Activated T-helper 2 cell treated with anti-CD3 and anti-CD28 coated beads, Interferon-gamma antibody, Interleukin-2, Interleukin-4, amounts not matched to agents 10 μg/mL and 5 μg/mL and 100 μg/mL, durations not matched to agents 14 hours and 24 hours and 36 hours (primary cell): ENCODE measurements around the gene SIGMAR1. TPM values are rescaled to one million over a fixed set of nuclear protein-coding genes. Genes with fewer than 3 reads are reported as not detected.

Experiments used
- DNase-seq: peaks from one replicate; pipeline ENCODE4 v3.0.0; 2021; ENCODE audit warnings: low spot score
- H3K27ac Mint-ChIP-seq: one replicate; pipeline ENCODE4 v1.8.0; 2021; ENCODE audit warnings: mixed read lengths
- H3K27me3 Mint-ChIP-seq: one replicate; pipeline ENCODE4 v1.8.0; 2021; ENCODE audit warnings: low read depth, mixed read lengths
- H3K36me3 Mint-ChIP-seq: one replicate; pipeline ENCODE4 v1.8.0; 2021; ENCODE audit warnings: low read depth, mixed read lengths
- H3K4me1 Mint-ChIP-seq: one replicate; pipeline ENCODE4 v1.8.0; 2021; ENCODE audit warnings: low read depth, mixed read lengths
- H3K4me3 Mint-ChIP-seq: one replicate; pipeline ENCODE4 v1.8.0; 2021; ENCODE audit warnings: low read depth, mild to moderate bottlenecking, moderate library complexity, mixed read lengths
- H3K9me3 Mint-ChIP-seq: one replicate; pipeline ENCODE4 v1.8.0; 2021; ENCODE audit warnings: mixed read lengths
- intact Hi-C: fragments of 100-400 bp; cut with micrococcal nuclease; formaldehyde crosslinking; loops from one replicate; pipeline ENCODE4 v1.15.1; 2023
- total RNA-seq: library from RNA; stranded (reverse); gene quantifications from 2 replicates; pipeline ENCODE4 v1.2.3, GENCODE V29; 2022

Gene SIGMAR1
- total RNA-seq, 1 donor from 2014 or later = 109 TPM

DNA sequence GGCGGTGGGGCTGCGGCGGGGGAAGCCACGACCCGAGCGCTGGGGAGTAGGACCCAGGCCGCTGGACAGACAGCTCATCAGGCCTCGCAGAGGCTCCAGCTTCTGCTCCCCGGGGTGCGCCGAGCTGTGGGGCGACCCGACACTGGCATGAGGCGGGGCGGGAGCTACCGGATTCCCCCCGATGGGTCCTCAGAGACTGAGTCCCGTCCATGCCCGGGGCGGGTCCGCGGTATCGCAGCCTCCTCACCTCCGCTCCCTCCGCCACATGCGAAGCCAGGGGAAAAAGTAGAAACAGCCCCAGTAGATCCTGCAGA is 27.4 kb upstream of the SIGMAR1 start:
- DNase-seq = no peak
- peak overlapping the region; percentile 77 for H3K27ac Mint-ChIP-seq
- H3K9me3 Mint-ChIP-seq = peaks cover 9% of the 10 kb centered on the region
- peak overlapping the region; percentile 85 for H3K4me3 Mint-ChIP-seq
- H3K4me1 Mint-ChIP-seq = peaks cover 34% of the 10 kb centered on the region
- peaks cover 37% of the 10 kb centered on the region for H3K36me3 Mint-ChIP-seq
- no peaks in the 10 kb centered on the region for H3K27me3 Mint-ChIP-seq
- intact Hi-C loops = loop anchor here (2.0 kb wide), 2 partner anchors 18 to 26 kb away; partner anchors contain the start of gene GALT

DNA sequence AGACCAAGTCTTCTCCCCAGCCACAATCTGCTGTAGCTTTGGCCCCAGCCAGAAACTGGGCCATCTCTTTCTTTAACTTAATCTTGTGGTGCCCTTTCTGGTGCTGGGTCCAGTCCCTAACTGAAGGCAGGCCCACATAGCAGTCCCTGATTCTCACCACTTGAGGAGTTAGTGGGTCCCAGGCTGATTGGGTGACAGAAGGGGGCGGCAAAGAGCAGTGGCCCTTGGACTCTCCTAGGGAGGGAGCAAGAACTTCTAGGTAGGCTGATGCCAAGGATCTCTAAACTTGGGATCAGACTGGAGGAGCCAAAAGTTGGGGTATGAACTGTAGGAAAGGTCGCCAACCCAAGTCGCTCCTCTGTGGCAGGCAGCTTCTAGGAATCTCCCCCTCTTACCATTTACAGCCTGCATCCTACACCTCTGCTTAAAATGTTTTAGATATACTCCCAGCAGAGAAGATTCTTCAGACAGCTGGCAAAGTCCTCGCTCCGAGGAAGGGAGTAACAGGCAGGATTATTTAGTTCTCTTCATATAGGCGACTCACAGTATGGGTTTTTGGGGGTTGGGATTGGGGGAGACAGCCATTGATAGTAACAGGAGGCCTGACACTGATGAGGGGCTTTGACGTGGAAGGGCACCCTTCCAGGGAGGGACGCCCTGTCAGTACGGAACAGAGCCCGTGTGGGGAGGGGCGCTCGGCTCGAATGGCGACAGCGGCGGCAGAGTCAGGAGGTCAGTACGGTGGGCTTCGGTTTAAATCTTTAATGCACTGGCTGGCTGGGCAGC is 26.9 kb upstream of the SIGMAR1 start:
- Mint-ChIP-seq H3K36me3 (peaks cover 32% of the 10 kb centered on the region), H3K27me3 (no peaks in the 10 kb centered on the region), H3K4me1 (peaks cover 34% of the 10 kb centered on the region), H3K27ac (peak overlapping the region; percentile 77), H3K4me3 (peak overlapping the region; percentile 85), H3K9me3 (peaks cover 5% of the 10 kb centered on the region)
- intact Hi-C loops = loop anchor here (1.0 to 2.0 kb wide), 3 partner anchors 18 to 38 kb away; partner anchors contain the start of gene GALT
- DNase-seq = peak; percentile 70

DNA sequence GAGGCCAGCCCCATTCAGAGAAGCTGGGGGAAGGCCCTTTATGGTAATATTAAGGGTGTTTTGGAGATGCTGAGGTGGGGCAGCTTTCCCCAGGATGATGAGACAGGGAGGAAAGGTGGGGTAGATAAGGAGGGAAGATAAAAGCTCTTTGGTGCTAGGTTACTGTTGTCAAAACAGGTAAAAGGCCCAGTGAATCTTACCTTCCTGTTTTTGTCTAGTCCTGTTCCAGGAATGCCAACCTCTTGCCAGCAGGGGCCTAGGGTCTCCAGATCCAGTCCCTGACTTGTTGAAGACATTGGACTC is 25.7 kb upstream of the SIGMAR1 start:
- Mint-ChIP-seq H3K27me3 (no peaks in the 10 kb centered on the region), H3K36me3 (peaks cover 24% of the 10 kb centered on the region), H3K27ac (peak overlapping the region; percentile 77), H3K4me3 (peak overlapping the region; percentile 31), H3K9me3 (no peaks in the 10 kb centered on the region), H3K4me1 (peaks cover 34% of the 10 kb centered on the region)
- intact Hi-C loops = no loop called here
- DNase-seq = peak; percentile 28

DNA sequence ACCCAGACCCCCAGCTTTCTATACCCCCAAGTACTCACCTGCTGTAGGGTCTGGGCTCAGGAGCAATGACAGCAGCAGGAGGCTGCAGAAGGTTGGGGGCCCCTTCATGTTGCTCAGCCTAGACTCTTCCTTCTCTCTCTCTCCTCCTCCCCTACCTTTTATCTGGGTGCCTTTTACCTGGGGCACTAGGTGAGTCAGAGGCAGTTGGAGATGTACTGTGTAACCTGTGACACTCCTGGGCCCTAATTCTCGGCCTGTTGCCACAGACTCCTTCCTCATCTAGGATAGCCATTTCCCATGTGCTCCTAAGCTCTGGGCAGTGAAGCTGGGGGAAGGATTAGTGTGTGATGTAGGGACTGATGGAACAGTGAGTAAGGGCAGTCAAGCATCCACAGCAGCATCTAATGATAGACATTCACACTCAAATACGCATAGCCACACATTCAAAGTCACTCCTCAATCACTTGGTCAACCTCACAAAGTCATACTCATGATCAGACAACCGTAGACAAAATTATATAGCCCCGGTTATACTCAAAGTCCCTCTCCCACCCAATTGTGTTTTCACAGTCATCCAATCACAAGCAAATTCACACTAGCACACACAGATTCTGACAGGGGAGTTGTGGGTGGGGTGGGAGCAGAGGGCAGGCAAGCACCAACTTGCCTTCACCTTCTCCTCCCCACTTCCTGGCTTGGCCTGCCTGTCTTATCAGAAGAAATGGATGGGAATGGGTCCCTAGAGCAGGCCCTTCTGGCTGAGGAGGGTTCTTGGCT is 25.1 kb upstream of the SIGMAR1 start, which contains the start of gene CCL27:
TSS of gene CCL27 (minus strand) at position 132 of the 777 bp plus-strand sequence. CDS start at position 108, 24 bp downstream.
- no peak for DNase-seq
- Mint-ChIP-seq H3K9me3 (no peaks in the 10 kb centered on the region), H3K27ac (peak within 1 kb of the TSS; percentile 77), H3K4me3 (peak within 1 kb of the TSS; percentile 31), H3K4me1 (peaks cover 34% of the 10 kb centered on the region), H3K27me3 (no peaks in the 10 kb centered on the region), H3K36me3 (peaks cover 19% of the 10 kb centered on the region)
- intact Hi-C loops = no loop called here

DNA sequence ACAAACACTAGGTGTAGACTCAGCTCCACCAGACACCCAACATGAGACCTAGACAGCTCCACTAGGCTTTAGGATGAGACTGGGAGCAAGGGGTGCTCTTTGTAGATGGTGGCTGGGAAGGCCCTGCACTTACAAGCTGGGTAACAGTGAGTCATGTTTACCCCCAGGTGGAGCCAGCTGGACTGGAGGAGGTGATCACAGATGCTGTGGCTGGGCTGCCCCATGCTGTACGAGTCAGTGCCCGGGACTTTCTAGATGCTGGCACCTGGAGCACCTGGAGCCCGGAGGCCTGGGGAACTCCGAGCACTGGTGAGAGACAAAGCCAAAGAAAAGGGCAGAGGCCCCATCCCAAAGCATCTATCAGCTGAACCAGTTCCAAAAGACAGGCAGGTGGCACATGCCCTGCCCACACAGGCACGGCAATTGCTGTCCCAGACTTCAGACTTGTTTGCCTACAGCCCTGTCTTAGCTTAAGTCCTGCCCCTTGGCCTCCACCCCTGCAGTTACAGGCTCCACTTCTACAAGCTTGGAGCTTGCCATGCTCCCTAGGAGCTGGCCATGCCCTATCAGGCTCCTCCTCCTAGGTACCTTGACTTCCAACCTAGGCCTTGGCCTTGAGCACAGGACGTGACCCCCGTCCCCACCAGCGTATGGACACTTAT is 22.1 kb upstream of the SIGMAR1 start:
- no peaks in the 10 kb centered on the region for H3K9me3 Mint-ChIP-seq
- intact Hi-C loops = no loop called here
- H3K27ac Mint-ChIP-seq = no peak overlapping the region
- H3K4me1 Mint-ChIP-seq = peaks cover 28% of the 10 kb centered on the region
- H3K27me3 Mint-ChIP-seq = no peaks in the 10 kb centered on the region
- no peak overlapping the region for H3K4me3 Mint-ChIP-seq
- no peak for DNase-seq
- peaks cover 17% of the 10 kb centered on the region for H3K36me3 Mint-ChIP-seq

DNA sequence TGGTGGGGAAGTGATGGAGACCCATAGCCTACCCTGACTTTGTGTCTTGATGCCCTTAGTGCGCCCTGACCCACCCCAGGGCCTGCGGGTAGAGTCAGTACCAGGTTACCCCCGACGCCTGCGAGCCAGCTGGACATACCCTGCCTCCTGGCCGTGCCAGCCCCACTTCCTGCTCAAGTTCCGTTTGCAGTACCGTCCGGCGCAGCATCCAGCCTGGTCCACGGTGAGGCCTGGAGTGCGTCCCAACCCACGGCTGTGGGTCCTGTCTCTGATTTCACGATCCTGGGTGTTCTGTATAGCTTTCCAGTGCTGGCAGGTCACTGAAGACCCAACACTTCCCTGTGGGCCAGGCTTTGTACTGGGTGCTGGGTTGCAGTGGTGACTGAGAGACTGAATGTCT is 20.9 kb upstream of the SIGMAR1 start:
- intact Hi-C loops = no loop called here
- peaks cover 17% of the 10 kb centered on the region for H3K36me3 Mint-ChIP-seq
- H3K4me3 Mint-ChIP-seq = no peak overlapping the region
- peaks cover 16% of the 10 kb centered on the region for H3K4me1 Mint-ChIP-seq
- DNase-seq = no peak
- no peak overlapping the region for H3K27ac Mint-ChIP-seq
- H3K9me3 Mint-ChIP-seq = no peaks in the 10 kb centered on the region
- no peaks in the 10 kb centered on the region for H3K27me3 Mint-ChIP-seq

GRCh38 chr9:34656992-34657391 is 19.4 kb upstream of the SIGMAR1 start:
- no peaks in the 10 kb centered on the region for H3K27me3 Mint-ChIP-seq
- H3K9me3 Mint-ChIP-seq = no peaks in the 10 kb centered on the region
- DNase-seq = no peak
- H3K4me1 Mint-ChIP-seq = peaks cover 14% of the 10 kb centered on the region
- no peak overlapping the region for H3K27ac Mint-ChIP-seq
- intact Hi-C loops = no loop called here
- H3K4me3 Mint-ChIP-seq = no peak overlapping the region
- H3K36me3 Mint-ChIP-seq = peaks cover 14% of the 10 kb centered on the region

DNA sequence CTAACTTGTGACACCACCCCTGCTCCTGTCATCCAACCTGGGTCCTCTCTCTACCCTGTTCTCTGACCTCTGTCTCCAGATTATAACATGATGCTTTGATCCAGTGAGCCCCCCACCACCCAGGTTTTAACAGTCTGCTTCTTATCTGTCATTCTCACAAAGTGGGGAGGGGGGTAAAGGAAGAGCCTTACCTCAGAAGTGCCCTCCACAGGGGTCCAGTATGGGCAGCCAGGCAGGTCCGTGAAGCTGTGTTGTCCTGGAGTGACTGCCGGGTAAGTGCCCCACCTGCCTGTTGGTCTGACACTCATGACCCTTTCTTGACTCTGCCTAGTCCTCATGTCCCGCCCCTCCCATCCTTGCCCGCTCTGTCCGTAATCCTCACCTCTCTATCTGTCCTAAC is 17.8 kb upstream of the SIGMAR1 start:
- Mint-ChIP-seq H3K27ac (no peak overlapping the region), H3K36me3 (peaks cover 9% of the 10 kb centered on the region), H3K4me3 (no peak overlapping the region), H3K27me3 (no peaks in the 10 kb centered on the region), H3K9me3 (no peaks in the 10 kb centered on the region), H3K4me1 (peaks cover 16% of the 10 kb centered on the region)
- intact Hi-C loops = no loop called here
- DNase-seq = no peak

DNA sequence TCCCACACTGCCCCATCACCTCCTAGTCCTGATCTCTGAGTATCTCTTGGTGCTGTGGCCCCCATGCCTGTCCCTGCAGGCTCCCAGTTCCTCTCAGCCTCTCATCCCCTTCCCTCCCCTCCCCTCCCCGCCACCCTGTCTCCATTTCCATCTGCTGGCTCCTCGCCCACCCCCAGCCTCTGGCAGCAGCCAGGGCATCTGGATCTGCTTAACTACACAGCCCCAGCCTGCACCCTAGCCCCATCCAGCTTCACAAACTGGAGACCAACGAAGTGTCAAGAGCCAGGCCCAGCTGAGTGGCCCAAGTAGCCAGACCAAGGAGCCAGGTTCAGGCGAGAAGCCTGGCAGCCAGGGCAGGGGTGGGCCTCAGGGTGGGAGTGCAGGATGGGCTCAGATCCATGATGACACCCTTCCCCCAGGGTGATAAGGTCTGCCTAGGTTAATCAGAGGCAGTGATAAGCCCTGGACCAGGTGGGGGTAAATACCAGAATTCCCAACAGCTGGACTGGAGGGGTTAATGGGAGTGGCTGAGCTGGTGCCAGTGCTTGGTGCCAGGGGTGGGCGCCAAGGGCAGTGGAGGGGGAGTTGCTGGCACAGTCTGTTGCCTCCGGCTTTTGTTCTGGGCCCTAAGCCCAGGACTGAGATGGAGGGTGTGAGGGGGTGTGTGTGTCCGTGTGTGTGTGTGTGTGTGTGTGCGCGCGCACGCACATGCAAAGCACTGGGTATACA is 16.9 kb upstream of the SIGMAR1 start:
- intact Hi-C loops = no loop called here
- no peak for DNase-seq
- peaks cover 17% of the 10 kb centered on the region for H3K36me3 Mint-ChIP-seq
- H3K27ac Mint-ChIP-seq = no peak overlapping the region
- H3K9me3 Mint-ChIP-seq = no peaks in the 10 kb centered on the region
- H3K4me3 Mint-ChIP-seq = no peak overlapping the region
- peaks cover 16% of the 10 kb centered on the region for H3K4me1 Mint-ChIP-seq
- H3K27me3 Mint-ChIP-seq = no peaks in the 10 kb centered on the region

- H3K27me3 Mint-ChIP-seq = no peaks in the 10 kb centered on the region
- intact Hi-C loops = no loop called here
- DNase-seq = no peak
- H3K27ac Mint-ChIP-seq = no peak overlapping the region
- H3K4me3 Mint-ChIP-seq = no peak overlapping the region
- H3K9me3 Mint-ChIP-seq = no peaks in the 10 kb centered on the region
- H3K36me3 Mint-ChIP-seq = peaks cover 28% of the 10 kb centered on the region
- peaks cover 22% of the 10 kb centered on the region for H3K4me1 Mint-ChIP-seq
Measured at GRCh38 chr9:34653151-34654072, 15.8 kb upstream of the SIGMAR1 start.

DNA sequence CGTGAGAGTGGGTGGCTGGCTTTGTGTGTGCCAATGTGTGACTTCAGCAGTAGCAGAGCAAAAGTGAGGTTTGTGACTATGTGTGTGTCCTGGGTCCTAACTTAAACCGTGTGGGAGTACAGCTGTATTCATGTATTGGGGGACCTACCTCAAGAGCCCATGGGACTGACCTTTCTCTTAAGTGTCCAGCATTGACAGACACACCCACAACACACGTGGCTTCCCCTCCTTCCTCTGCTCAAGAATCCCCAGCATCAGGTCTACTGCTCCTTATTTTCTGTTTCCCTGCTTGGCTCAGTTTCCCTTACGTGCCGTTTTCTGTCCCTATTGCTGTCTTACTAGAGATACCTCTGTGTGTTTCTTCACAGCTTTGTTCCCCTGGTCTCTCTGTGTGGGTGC is 15.0 kb upstream of the SIGMAR1 start:
- Mint-ChIP-seq H3K27ac (peak overlapping the region; percentile 54), H3K4me1 (peaks cover 30% of the 10 kb centered on the region)

More for the DNA sequence above, 15.0 kb upstream of the SIGMAR1 start:
- H3K4me3 Mint-ChIP-seq = no peak overlapping the region
- H3K9me3 Mint-ChIP-seq = no peaks in the 10 kb centered on the region
- H3K36me3 Mint-ChIP-seq = peaks cover 36% of the 10 kb centered on the region
- no peak for DNase-seq
- no peaks in the 10 kb centered on the region for H3K27me3 Mint-ChIP-seq
- intact Hi-C loops = no loop called here
